ENCODE results near the gene FMNL2. TPM values are rescaled to one million over a fixed set of nuclear protein-coding genes. Genes with fewer than 3 reads are reported as not detected.

FMNL2 gene
- total and polyA plus RNA-seq, 2 experiments from 2014 or later = 16.5 to 45.4 TPM

GRCh38 chr2:152693033-152693432, 358.1 kb downstream of the FMNL2 start (continued):
- TF ChIP-seq ZNF462 (CRISPR knock-in tag; IDR thresholded peaks at IDR 0.05) (no peak), ZNF114 (CRISPR knock-in tag; IDR thresholded peaks at IDR 0.05) (no peak), NANOG (IDR thresholded peaks at IDR 0.05; ENCODE audit: borderline replicate concordance) (no peak), STAT1 (IDR thresholded peaks at IDR 0.05; ENCODE audit: unreplicated experiment) (no peak), ZNF331 (CRISPR knock-in tag; IDR thresholded peaks at IDR 0.05; ENCODE audit: low read depth) (no peak)

- Histone ChIP-seq H3K9me2 (ENCODE audit: insufficient read depth) (no peaks in the 10 kb centered on the region), H3K36me3 (ENCODE audit: insufficient read depth) (peaks cover 17% of the 10 kb centered on the region), H3K4me1 (ENCODE audit: insufficient read depth) (no peaks in the 10 kb centered on the region), H3F3A (replicated peaks; ENCODE audit: low read depth) (no peaks in the 10 kb centered on the region), H3K79me2 (replicated peaks; ENCODE audit: insufficient read depth) (peaks cover 78% of the 10 kb centered on the region), H3K27me3 (ENCODE audit: insufficient read depth) (no peaks in the 10 kb centered on the region), H3K4me3 (no peak overlapping the region), H3K4me2 (no peak overlapping the region), H2AFZ (no peak overlapping the region), H3K27ac (ENCODE audit: low read depth) (no peak overlapping the region), H4K20me1 (replicated peaks; ENCODE audit: insufficient read depth) (peaks cover 17% of the 10 kb centered on the region)
- Mint-ChIP-seq H3K4me3 (no peak overlapping the region), H3K27ac (no peak overlapping the region), H3K36me3 (ENCODE audit: low read depth) (peaks cover 21% of the 10 kb centered on the region; the same call in 2 of the 3 replicates), H3K4me1 (0 out of 3 replicates have a peak, but pooled peaks cover 2% of the 10 kb centered on the region), H3K9me3 (no peaks in the 10 kb centered on the region), H3K27me3 (ENCODE audit: insufficient read depth, low read depth, poor library complexity) (no peaks in the 10 kb centered on the region)
- ATAC-seq (no peak), DNase-seq (ENCODE audit: low spot score) (no peak)
- TF ChIP-seq EZH2 (IDR thresholded peaks at IDR 0.05; ENCODE audit: low read depth, unreplicated experiment) = no peak
- no peak for TF ChIP-seq POLR2AphosphoS5 (IDR thresholded peaks at IDR 0.05; ENCODE audit: low read depth)
- no peak for TF ChIP-seq NANOG (IDR thresholded peaks at IDR 0.05; ENCODE audit: borderline replicate concordance)
- TF ChIP-seq ZNF114 (CRISPR knock-in tag; IDR thresholded peaks at IDR 0.05) = no peak
- no peak for TF ChIP-seq ZNF462 (CRISPR knock-in tag; IDR thresholded peaks at IDR 0.05)
- TF ChIP-seq, protein P1, sequence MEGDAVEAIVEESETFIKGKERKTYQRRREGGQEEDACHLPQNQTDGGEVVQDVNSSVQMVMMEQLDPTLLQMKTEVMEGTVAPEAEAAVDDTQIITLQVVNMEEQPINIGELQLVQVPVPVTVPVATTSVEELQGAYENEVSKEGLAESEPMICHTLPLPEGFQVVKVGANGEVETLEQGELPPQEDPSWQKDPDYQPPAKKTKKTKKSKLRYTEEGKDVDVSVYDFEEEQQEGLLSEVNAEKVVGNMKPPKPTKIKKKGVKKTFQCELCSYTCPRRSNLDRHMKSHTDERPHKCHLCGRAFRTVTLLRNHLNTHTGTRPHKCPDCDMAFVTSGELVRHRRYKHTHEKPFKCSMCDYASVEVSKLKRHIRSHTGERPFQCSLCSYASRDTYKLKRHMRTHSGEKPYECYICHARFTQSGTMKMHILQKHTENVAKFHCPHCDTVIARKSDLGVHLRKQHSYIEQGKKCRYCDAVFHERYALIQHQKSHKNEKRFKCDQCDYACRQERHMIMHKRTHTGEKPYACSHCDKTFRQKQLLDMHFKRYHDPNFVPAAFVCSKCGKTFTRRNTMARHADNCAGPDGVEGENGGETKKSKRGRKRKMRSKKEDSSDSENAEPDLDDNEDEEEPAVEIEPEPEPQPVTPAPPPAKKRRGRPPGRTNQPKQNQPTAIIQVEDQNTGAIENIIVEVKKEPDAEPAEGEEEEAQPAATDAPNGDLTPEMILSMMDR (conservative IDR thresholded peaks at IDR 0.05; ENCODE audit: low read depth in 2 of 2) = no peak
These were observed 359.2 kb downstream of the FMNL2 start for GRCh38 chr2:152694161-152694661.
